Suppressor macrophage treated with lipopolysaccharide for 4 hours (primary cell): ENCODE measurements around the gene EFCC1.
A peak's percentile ranks its signal among the peaks of the same experiment; 100 is the strongest.

Source experiments
- DNase-seq: peaks from one replicate; pipeline ENCODE4 v3.0.0-alpha.2; 2020

EFCC1 gene

DNA sequence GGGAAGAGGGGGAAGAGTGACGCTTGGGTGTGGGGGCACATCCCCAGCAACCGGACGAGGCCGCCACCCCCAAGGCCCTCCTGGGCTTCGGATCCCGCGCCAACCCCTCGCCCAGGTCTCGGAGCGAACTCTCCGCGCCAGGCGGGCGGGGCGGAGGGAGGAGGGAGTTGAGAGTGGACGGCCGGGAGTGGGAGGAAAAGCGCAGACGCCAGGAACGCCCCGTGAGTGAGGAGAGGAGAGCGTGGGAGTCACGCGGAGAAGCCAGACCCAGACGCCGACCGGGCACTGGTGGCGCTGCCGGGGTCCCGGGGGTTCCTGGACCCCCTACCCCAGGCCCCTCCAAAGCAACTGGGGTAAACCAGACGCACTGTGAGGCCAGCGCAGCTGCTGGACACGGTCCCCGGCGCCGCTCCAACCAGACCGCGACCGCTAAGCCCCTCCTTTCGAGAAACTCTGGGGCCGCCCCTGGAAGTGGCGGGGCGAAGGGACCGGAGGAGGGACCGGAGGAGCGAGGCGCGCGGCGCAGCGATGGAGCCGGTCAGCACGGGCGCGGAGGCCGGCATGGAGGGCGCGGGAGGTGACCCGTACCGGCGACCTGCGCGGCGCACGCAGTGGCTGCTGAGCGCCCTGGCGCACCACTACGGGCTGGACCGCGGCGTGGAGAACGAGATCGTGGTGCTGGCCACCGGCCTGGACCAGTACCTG lies at the start of gene EFCC1:
EFCC1 (plus strand) TSS at position 204 of the 705 bp plus-strand sequence; CDS start at position 529, 325 bp downstream.
- DNase-seq: peak; percentile 27

DNA sequence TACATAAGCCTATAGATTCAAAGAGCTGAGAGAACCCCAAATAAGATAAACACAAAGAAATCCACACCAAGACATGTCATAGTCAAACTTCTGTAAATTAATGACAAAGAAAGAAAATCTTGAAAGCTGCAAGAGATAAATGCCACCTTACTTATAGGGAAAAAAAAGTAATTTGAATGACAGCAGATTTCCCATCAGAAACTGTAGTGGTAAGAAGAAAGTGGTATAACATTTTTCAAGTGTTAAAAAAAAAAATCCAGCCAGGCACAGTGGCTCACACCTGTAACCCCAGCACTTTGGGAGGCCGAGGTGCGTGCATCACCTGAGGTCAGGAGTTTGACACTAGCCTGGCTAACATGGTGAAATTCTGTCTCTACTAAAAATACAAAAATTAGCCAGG lies 44.7 kb upstream of the EFCC1 start:
- DNase-seq: no peak

DNA sequence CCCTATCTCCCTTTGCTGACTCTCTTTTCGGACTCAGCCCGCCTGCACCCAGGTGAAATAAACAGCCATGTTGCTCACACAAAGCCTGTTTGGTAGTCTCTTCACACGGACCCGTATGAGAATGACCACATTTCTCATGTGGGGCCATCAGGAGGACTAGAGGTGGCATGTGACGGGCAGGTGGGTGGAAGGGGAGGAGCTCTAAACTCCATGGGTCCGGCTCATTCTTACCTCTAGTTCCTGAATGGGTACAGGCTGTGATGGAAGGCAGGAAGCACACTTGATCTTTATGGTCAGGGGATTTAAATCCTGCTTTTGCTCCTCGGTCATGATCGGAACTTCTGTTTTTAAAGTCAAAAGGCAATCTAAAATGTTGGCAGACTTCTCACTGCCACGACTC lies 35.8 kb upstream of the EFCC1 start:
- no peak for DNase-seq

DNA sequence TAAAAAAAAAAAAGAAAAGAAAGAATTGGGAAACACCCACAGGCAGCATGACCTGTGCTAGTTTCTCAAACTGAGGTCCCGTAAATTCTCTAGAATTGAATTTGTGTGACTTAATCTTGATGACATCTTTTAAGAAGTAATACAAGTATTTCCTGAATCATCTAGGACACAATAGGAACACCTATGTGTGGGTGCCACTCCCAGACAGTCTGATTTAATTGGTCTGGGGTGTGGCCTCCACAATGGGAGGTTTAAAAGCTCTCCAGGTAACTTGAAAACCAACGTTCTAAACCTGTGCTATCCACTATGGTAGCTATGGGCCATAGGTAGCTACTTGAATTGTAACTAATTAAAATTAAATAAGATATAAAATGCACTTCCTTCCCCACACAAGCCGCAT lies 35.3 kb upstream of the EFCC1 start:
- no peak for DNase-seq

DNA sequence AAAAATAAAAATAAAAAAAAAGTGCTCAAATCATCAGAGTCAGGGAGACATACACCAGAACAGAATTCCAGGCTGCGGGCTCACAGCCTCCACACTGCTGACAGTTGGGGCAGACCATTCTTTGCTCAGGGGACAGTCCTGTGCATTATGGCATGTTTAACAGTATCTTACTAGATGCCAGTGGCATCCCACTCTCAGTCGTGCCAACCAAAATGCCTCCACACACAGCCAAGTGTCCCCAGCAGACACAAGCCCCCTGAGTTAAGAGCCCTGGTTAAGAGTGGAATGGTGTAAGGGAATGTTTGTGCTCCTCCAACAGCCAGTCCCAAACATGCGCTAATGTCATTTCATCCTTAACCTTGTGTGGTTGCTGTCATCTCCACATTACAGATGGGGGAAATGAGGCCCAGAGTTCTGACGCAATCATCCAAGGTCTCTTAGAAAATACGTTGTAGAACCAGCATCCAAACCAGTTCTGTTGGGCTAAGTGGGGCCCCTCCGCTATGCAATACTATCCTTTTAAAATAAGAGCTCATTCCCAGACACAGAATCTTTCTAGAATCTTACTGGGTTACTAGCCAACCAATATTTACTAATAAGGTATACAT lies 33.3 kb upstream of the EFCC1 start:
- DNase-seq: no peak

- DNase-seq: peak; percentile 66
Measured at GRCh38 chr3:128969993-128970739, 30.9 kb upstream of the EFCC1 start.

DNA sequence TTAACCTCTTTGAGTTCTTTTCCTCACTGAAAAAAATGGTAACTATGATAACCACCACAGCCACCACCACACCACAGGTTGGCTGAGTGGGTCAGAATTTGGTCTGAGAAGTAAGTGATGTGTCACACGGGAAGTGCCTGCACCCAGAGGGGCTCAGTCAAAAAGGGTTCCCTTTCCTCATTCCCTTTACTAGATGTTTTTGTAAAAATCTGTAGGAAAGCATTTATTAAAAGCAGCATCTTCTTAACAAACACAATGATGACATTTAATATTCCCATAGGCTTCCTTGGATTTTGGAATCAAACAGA lies 30.4 kb upstream of the EFCC1 start:
- DNase-seq: peak; percentile 14

GRCh38 chr3:128971421-128972100 lies 29.5 kb upstream of the EFCC1 start:
- DNase-seq: peak; percentile 58

DNA sequence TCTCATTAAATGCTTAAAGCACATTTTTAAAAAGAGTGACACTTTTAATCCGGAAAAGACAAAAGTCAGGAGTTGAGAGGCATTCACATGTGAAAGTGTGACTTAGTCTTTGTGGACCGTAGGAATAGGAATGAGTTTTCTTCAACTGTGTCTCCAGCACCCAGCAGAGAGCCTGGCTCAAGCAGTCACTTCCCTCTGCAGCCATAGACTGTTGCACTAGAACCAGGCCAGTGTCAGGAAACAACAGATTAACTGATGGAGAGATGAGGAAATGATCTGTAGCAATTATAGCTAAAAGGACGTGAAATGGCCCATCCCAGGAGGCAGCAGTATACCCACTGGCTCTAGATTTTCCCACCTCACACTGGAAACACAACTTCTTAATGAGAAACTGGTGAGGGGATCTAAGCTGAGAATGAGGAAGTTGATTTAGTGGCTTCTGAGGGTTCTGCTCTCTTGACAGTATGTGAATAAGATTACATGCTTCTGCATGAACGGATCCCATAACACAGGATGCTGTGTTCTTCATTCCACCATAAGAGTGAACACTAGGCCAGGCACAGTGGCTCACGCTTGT lies 27.0 kb upstream of the EFCC1 start:
- DNase-seq: peak; percentile 21

DNA sequence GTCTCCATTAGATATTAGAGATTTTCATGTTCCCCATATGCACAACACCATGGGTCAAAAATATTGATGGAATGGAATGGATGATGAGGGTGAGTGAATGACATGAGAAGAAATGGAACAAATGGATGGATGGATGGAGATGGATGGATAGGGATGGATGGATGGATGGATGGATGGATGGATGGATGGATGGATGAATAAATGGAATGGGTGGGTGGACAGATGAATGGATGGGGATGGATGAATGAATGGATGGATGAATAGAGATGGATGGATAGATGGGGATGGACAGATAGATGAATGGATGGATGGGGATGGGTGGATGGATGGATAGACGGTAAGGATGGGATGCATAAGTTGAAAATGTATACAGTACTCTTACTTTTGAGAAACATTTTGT lies 25.8 kb upstream of the EFCC1 start:
- no peak for DNase-seq

GRCh38 chr3:128983293-128984069 lies 17.6 kb upstream of the EFCC1 start:
- no peak for DNase-seq

DNA sequence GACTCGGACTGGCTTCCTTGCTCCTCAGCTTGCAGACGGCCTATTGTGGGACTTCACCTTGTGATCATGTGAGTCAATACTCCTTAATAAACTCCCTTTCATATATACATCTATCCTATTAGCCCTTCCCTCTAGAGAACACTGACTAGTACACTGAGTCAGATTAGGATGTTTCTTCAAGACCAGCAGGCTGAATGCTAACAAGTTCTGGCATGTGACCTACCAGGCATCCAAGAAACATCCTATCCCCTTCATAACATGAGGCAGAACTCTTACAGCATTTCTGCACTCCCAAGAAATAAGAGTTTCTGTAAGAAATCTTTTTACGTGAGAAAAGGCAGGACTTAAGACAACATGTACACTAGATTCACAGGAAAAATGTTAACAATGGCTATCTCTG lies 16.5 kb upstream of the EFCC1 start:
- DNase-seq: no peak

DNA sequence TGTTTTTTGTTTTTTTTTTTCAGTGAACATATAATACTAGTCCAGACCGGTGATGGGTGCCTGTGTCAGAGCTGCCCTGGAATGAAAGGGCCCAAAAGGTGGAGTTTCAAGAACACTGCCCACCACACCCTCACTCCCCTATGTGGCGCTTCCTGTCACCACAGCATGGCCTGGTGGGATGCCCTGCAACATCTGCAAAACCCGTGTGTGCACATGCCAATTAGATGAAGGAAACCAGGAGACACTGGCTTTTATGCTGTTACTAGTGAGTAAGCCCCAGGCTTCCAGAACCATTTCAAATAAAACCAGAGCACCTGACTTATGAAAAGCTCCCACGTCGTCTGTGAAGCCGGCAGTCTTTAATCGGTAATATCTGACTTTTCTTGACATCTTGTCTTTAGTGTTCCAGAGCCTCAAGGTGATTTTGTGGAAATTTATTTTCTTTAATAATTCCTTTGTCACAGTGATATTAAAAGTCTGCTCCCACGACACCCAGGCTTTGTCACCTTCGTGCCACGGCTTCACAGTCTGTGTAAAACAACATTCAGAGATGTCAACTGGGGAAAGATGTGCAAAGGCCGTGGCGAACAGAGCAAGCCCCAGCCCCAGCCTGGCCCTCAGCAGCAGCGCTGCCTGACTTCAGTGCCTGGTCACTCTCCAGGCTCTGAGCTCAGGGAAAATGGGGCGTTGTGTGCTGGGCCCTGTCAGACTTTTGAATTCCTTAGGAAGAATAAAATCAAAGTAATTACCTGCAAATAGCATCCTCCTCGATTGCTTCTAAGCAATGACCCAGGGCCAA lies 13.6 kb upstream of the EFCC1 start:
- no peak for DNase-seq

DNA sequence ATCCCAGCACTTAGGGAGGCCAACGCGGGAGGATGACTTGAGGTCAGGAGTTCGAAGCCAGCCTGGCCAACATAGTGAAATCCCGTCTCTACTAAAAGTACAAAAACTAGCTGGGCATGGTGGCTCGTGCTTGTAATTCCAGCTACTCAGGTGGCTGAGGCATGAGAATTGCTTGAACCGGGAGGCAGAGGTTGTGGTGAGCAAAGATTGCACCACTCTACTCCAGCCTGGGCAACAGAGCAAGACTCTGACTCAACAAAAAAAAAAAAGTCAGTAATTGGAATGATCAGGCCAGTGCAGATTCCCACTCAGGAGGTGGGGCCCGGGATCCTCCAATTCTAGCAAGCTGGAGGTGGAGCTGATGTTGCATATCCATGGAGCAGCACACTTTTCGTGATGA lies 12.8 kb upstream of the EFCC1 start:
- DNase-seq: no peak

DNA sequence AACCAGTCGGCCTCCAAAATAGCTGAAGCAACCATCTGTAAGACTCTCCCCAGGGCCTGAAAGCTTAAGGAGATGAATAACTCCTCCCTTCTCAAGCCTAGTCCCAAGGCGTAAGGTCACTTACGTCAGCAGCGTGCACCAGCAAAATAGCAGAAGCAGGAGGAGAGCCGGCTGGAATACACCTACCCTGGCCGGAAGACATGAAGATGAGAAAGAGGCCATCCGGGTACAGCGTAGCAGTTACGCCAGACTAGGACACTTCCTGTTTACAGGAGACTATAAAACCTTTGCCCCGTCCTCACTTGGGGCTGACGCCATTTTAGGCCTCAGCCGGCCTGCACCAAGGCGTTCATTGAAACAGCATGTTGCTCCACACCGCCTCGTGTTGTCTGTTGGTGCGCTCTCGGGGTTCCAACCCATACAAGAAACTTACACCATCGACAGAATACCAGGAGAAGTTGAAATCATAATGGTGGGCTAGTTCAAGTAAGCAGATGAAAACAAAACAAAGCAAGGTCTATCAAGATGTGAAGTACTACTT lies 9.7 kb upstream of the EFCC1 start:
- DNase-seq: peak; percentile 72

- no peak for DNase-seq
Measured at GRCh38 chr3:128992926-128993460, 8.1 kb upstream of the EFCC1 start.

DNA sequence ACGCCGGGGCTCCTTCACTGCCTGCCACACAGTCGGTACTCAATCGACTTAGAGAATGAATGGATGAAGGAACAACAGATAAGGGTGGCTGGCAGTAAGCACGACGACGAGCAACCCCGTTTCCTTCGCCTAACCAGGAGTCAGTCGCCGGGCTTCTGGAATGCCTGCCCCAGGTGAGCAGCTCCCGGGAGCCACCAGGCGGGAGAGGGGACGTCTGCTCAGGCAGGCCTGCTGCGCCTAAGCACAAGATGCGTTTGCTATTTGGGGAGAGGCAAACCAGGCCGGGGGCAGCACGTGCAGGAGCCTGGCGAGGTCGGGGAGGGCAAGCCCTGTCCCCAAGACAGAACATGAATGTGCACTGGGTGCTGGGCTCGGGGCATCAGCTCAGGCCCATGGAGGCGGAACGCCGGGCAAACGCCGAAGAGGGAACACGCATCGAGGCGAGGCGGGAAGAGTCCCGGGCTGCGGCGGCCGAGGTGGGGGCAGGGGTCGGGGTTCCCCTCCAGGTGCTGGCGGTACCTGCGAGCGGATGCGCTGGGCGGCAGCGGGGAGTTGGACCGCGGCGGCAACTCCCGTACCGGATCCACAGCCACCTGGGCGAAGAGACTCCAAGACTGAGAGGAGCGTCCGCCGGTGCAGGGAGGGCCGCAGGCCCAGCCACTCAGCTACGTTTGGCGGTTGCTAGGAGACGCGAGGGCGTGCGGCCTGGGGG lies 7.5 kb upstream of the EFCC1 start, which contains the start of gene CFAP92:
CFAP92 (minus strand) TSS at position 616 of the 712 bp plus-strand sequence. CDS start 772 bp downstream, outside the sequence.
- peak; percentile 77 for DNase-seq

GRCh38 chr3:128994173-128994512 lies 7.0 kb upstream of the EFCC1 start:
- DNase-seq: no peak

GRCh38 chr3:128994581-128995546 lies 6.2 kb upstream of the EFCC1 start:
- no peak for DNase-seq
